NT2/D1 (cell line): Measurements from ENCODE around the gene SEC22B.
"Not testable (repeated sequence)": the region's sequence is repeated elsewhere in the genome, so short reads cannot be mapped to it uniquely, and the experiment has no call there.

Source experiments
- DNase-seq: peaks from one replicate; pipeline ENCODE4 v3.0.0-alpha.2; 2011; ENCODE audit warnings: low read depth, low spot score
- H3K27me3 ChIP-seq: 2 replicates; pipeline ENCODE4 v1.6.0; 2011; ENCODE audit warnings: mild to moderate bottlenecking; ENCODE audit not compliant: insufficient read length, insufficient read depth
- H3K36me3 ChIP-seq: 2 replicates; pipeline ENCODE4 v1.6.1; 2011; ENCODE audit warnings: mild to moderate bottlenecking, low read length, mixed read lengths; ENCODE audit not compliant: insufficient read depth, insufficient read length
- H3K4me1 ChIP-seq: 2 replicates; pipeline ENCODE4 v1.5.1; 2011; ENCODE audit not compliant: insufficient read depth, insufficient read length
- H3K4me3 ChIP-seq: 2 replicates; pipeline ENCODE4 v1.5.1; 2011; ENCODE audit warnings: low read depth; ENCODE audit not compliant: insufficient read length
- H3K9ac ChIP-seq: 2 replicates; pipeline ENCODE4 v1.6.0; 2011; ENCODE audit warnings: low read depth; ENCODE audit not compliant: insufficient read length
- H3K9me3 ChIP-seq: 2 replicates; pipeline ENCODE4 v1.5.1; 2011; ENCODE audit warnings: mild to moderate bottlenecking, low read length; ENCODE audit not compliant: insufficient read depth
- SUZ12 ChIP-seq: IDR thresholded peaks from 2 replicates; pipeline ENCODE4 v1.6.1; 2011; ENCODE audit not compliant: insufficient read length, insufficient read depth; ENCODE audit errors: extremely low read depth
- YY1 ChIP-seq: IDR thresholded peaks from 2 replicates; pipeline ENCODE4 v1.6.1; 2011; ENCODE audit not compliant: insufficient read length, insufficient read depth
- ZNF274 ChIP-seq: IDR thresholded peaks from 2 replicates; pipeline ENCODE4 v1.6.1; 2011; ENCODE audit warnings: mild to moderate bottlenecking, low read depth, low read length

The SEC22B gene

DNA sequence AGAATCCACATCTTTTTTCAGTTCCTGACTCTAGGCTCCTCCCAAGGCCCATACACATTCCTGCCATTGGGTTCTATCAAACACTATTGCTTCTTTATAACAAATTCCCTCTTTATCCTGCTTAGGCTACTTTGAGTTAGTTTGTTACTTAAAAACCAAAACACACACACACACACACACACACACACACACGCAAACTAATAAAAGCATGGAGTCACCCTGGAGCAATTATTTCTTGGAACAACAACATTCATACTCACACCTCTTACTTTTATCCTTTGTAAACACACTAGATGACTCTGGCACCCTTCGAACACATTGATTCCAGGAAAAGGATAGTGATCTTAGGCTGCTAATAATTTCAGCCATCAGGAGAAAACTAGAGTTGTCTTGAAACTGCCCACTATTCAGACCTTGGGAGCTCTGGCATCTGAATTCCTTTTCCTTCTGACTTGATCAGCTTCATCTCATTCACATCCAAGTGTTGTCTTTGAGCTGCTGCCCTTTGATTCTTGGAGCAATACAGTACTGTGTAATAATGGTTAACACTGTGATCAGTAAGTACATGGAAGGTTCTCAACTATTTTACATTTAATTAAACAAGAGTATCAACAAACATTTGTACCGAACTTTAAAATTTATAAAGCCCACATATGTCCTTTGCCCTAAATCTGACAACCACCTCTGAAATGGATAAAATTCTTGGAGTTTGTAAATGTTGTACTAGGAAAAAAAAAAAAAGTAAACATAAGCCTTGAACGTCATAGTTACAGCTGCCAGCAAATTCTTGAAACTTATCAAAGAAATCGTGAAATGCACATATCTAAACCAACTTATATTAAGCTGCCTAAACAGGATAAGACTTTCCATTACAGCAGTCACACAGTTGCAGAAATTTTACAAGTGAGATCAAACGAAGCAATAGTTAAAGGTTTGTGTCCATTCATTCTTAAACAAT is 2.8 kb upstream of the SEC22B start:
- H3K9ac ChIP-seq = peak overlapping the region; percentile 4
- H3K36me3 ChIP-seq = no peaks in the 10 kb centered on the region
- no peaks in the 10 kb centered on the region for H3K4me1 ChIP-seq
- TF ChIP-seq YY1 (no peak), SUZ12 (no peak), ZNF274 (no peak)
- H3K4me3 ChIP-seq = no peak overlapping the region
- no peak for DNase-seq
- no peaks in the 10 kb centered on the region for H3K27me3 ChIP-seq
- no peaks in the 10 kb centered on the region; the same call in 1 of the 2 replicates for H3K9me3 ChIP-seq

DNA sequence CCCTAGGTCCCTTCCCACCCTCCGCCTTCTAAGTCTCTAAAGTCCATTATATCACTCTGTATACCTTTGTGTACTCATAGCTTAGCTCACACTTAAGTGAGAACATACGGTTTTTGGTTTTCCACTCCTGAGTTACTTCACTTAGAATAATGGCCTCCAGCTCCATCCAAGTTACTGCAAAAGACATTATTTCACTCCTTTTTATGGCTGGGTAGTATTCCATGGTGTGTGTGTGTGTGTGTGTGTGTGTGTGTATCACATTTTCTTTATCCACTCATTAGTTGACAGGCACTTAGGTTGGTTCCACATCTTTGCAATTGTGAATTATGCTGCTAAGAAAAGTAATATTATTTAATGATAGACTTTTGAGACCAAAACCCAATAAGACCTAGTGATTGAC is 1.7 kb upstream of the SEC22B start:
- not testable (repeated sequence) for H3K4me1 ChIP-seq, H3K36me3 ChIP-seq, H3K27me3 ChIP-seq, H3K9me3 ChIP-seq, DNase-seq, H3K4me3 ChIP-seq, H3K9ac ChIP-seq

DNA sequence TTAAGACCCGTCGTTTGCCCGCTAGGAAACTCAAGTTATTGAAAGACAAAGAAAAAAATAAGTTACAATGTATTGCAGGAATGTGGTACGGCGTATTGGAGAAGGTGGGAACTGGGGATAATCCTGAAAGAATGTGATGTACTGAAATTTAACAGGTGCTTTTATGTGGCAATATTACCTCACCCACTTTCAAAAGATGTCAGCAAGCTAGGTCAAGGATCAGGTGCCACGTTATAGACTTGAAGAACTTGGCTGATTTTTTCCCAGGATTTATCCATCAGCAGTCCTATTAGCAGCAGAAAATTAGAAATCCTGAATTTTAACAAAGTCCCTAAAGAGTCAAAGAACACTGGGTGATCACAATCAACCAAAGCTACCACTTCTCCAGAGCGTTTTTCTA is 632 bp downstream of the SEC22B start:
- DNase-seq, H3K27me3 ChIP-seq, H3K4me1 ChIP-seq, H3K9me3 ChIP-seq, H3K36me3 ChIP-seq: not testable (repeated sequence)
- H3K4me3 ChIP-seq = peak overlapping the region; percentile 87
- peak overlapping the region; percentile 94 for H3K9ac ChIP-seq

- not testable (repeated sequence) for H3K4me3 ChIP-seq, H3K36me3 ChIP-seq
Measured at GRCh38 chr1:120164761-120165160, 11.6 kb downstream of the SEC22B start.

DNA sequence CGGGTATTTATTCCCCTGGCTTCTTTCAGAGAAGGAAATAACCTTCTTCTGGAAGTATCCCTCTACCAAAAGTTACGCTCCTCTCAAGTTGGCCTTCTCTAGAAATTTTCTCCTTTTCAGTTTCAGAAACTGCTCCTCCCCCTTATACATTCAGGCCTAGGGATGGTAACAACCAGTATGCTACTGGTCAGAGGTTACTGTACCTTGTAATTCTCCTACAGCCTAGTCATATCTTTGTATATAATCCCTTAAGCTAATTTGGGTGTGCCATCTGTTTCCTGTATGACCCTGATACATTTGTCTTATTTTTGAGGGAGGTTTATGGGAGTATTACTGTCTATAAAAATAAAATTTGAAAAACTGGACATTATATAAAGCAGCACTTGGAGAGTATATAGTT is 14.3 kb downstream of the SEC22B start:
- not testable (repeated sequence) for H3K36me3 ChIP-seq, H3K27me3 ChIP-seq, H3K9me3 ChIP-seq, H3K4me3 ChIP-seq, DNase-seq, H3K4me1 ChIP-seq, H3K9ac ChIP-seq

More at GRCh38 chr1:120164761-120165160, 11.6 kb downstream of the SEC22B start:
- H3K9me3 ChIP-seq, H3K4me1 ChIP-seq, DNase-seq, H3K9ac ChIP-seq, H3K27me3 ChIP-seq: not testable (repeated sequence)

- H3K9ac ChIP-seq, H3K27me3 ChIP-seq, H3K4me3 ChIP-seq, DNase-seq, H3K9me3 ChIP-seq, H3K4me1 ChIP-seq, H3K36me3 ChIP-seq: not testable (repeated sequence)
Measured at GRCh38 chr1:120158495-120158894, 17.8 kb downstream of the SEC22B start.

- H3K4me1 ChIP-seq, H3K4me3 ChIP-seq, H3K27me3 ChIP-seq, H3K9me3 ChIP-seq, H3K9ac ChIP-seq, H3K36me3 ChIP-seq, DNase-seq: not testable (repeated sequence)
Measured at GRCh38 chr1:120158086-120158485, 18.2 kb downstream of the SEC22B start.

- not testable (repeated sequence) for H3K9me3 ChIP-seq, H3K36me3 ChIP-seq, H3K9ac ChIP-seq, H3K4me3 ChIP-seq, H3K4me1 ChIP-seq, DNase-seq, H3K27me3 ChIP-seq
Measured at GRCh38 chr1:120150138-120150822, 26.0 kb downstream of the SEC22B start.

- H3K4me3 ChIP-seq, H3K4me1 ChIP-seq, H3K36me3 ChIP-seq, H3K27me3 ChIP-seq, H3K9ac ChIP-seq, DNase-seq, H3K9me3 ChIP-seq: not testable (repeated sequence)
Measured at GRCh38 chr1:120149420-120150059, 26.8 kb downstream of the SEC22B start.

DNA sequence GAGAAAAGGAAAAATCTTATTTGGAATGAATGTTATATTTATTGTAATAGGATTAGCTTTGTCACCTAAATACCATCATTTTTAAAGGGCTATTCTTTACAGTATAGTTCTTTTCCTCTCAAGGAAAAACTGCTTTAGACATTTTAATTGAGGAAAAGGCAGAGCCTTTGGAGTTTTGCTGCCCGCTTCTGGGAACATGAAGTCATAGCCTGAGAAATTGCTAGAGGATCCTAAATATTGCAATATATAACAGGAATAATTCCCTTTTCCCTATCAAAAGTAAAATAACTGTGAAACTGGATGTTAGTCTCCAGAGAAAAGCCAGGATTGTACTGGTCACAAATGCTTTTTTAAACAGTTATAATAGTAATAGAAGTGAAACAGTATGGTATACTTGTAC is 30.5 kb downstream of the SEC22B start:
- not testable (repeated sequence) for H3K9me3 ChIP-seq, H3K4me3 ChIP-seq, H3K27me3 ChIP-seq, H3K36me3 ChIP-seq, H3K9ac ChIP-seq, DNase-seq, H3K4me1 ChIP-seq

- not testable (repeated sequence) for H3K4me1 ChIP-seq, H3K27me3 ChIP-seq, H3K9ac ChIP-seq, H3K36me3 ChIP-seq, H3K4me3 ChIP-seq, H3K9me3 ChIP-seq, DNase-seq
Measured at GRCh38 chr1:120144626-120145025, 31.7 kb downstream of the SEC22B start.
